Caco-2 (cell line): ENCODE results near the gene DCAF11. TPM values are rescaled to one million over a fixed set of nuclear protein-coding genes. Genes with fewer than 3 reads are reported as not detected.
A peak's percentile ranks its signal among the peaks of the same experiment; 100 is the strongest.

ENCODE experiments used
- BruUV-seq: library from RNA; stranded (reverse); fragments of 400-500 nt; replicated peaks from 2 replicates; lab custom pipeline; 2021; lab: Mats Ljungman, UMichigan
- CTCF ChIA-PET: fragments of 300-600 bp; sonication (Branson Sonifier 250); formaldehyde crosslinking; loops from one replicate; lab custom pipeline; 2022; ENCODE audit warnings: antibody characterized with exemption; lab: Charles Lee
- POLR2A ChIA-PET: fragments of 300-600 bp; sonication (Branson Sonifier 250); formaldehyde crosslinking; loops from one replicate; lab custom pipeline; 2022; ENCODE audit warnings: antibody characterized with exemption; lab: Charles Lee
- DNase-seq, 2 experiments: peaks; one replicate each; pipeline versions ENCODE4 v3.0.0 to v3.0.0-alpha.2; 2020 to 2022
- H3K27me3 ChIP-seq: replicated peaks from 2 replicates; pipeline ENCODE4 v1.6.0; 2011; ENCODE audit warnings: low read length; ENCODE audit not compliant: control insufficient read depth, insufficient read depth
- H3K36me3 ChIP-seq: 2 replicates; pipeline ENCODE4 v1.5.1; 2011; ENCODE audit warnings: low read length; ENCODE audit not compliant: control insufficient read depth, insufficient read depth
- H3K4me1 ChIP-seq: fragments of 250-450 bp; sonication (Bioruptor Pico); 2 replicates; pipeline ENCODE4 v1.5.1; 2020; ENCODE audit warnings: mild to moderate bottlenecking
- H3K4me3 ChIP-seq: 2 replicates; pipeline ENCODE4 v1.5.1; 2011; ENCODE audit warnings: low read depth, mild to moderate bottlenecking, control low read depth, low read length
- H3K9me3 ChIP-seq: fragments of 250-450 bp; sonication (Bioruptor Pico); 2 replicates; pipeline ENCODE4 v1.5.1; 2020; ENCODE audit warnings: mild to moderate bottlenecking, moderate library complexity
- H3K27ac Mint-ChIP-seq: one replicate; pipeline ENCODE4 v1.8.0; 2022; ENCODE audit warnings: mixed read lengths; ENCODE audit not compliant: unreplicated experiment
- H3K27me3 Mint-ChIP-seq: one replicate; pipeline ENCODE4 v1.8.0; 2022; ENCODE audit warnings: mixed read lengths; ENCODE audit not compliant: insufficient read depth, unreplicated experiment
- H3K36me3 Mint-ChIP-seq: one replicate; pipeline ENCODE4 v1.8.0; 2022; ENCODE audit warnings: mild to moderate bottlenecking, mixed read lengths; ENCODE audit not compliant: insufficient read depth, unreplicated experiment
- H3K4me1 Mint-ChIP-seq: one replicate; pipeline ENCODE4 v1.8.0; 2022; ENCODE audit warnings: low read depth, mixed read lengths; ENCODE audit not compliant: unreplicated experiment
- H3K4me3 Mint-ChIP-seq: one replicate; pipeline ENCODE4 v1.8.0; 2022; ENCODE audit warnings: mild to moderate bottlenecking, moderate library complexity, mixed read lengths; ENCODE audit not compliant: unreplicated experiment
- H3K9me3 Mint-ChIP-seq: one replicate; pipeline ENCODE4 v1.8.0; 2022; ENCODE audit warnings: mixed read lengths; ENCODE audit not compliant: unreplicated experiment
- intact Hi-C: fragments of 100-400 bp; cut with micrococcal nuclease; formaldehyde crosslinking; loops from one replicate; pipeline ENCODE4 v1.10.0; 2022; ENCODE audit not compliant: unreplicated experiment
- total RNA-seq: library from RNA; stranded (reverse); gene quantifications from 2 replicates; pipeline ENCODE4 v1.2.3, GENCODE V29; 2022
- TF ChIP-seq, protein P1 (sequence below), 2 experiments: fragments of 200-600 bp in 1 of 2; IDR thresholded peaks; 1 replicate in 1 of 2; 2 replicates in 1 of 2; pipeline versions ENCODE4 v1.5.1 to v1.8.0; 2011 to 2022; ENCODE audit warnings: antibody characterized with exemption in 1 of 2, control low read depth in 1 of 2, inconsistent platforms in 1 of 2, low read depth in 1 of 2, low read length in 1 of 2, mild to moderate bottlenecking in 1 of 2, moderate library complexity in 1 of 2; ENCODE audit not compliant: insufficient read depth in 1 of 2, severe bottlenecking in 1 of 2, unreplicated experiment in 1 of 2

DCAF11 gene
- total RNA-seq, 1 experiment from 2014 or later, result 65.9 TPM

DNA sequence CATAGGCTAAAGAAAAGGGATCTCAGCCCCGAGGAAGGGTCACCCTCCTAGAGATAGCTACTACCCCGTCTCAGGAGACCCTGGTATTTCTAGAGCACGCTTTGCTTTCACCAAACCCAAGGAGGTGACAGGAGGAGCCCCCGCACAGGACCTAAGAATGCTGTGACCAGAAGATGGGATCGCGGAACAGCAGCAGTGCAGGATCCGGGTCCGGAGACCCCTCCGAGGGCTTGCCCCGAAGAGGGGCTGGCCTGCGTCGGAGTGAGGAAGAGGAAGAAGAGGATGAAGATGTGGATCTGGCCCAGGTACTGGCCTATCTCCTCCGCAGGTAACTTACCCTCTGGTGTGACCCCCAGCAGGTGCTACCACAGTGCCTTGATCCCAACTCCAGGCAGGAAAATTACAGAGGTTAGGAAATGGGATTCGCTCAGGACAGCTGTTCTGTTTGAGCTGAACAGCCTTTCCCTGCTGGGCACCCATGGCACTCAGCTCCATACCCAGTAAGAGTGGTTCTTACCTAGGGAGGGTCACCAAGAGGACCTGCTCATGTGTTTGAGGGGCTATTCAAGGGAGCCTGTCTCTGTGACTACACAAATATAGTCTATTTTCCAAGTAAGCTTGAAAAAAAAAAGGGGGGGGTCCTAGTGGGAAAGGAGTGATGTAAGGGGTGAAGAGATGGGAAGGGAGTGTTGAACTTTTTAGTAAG is 998 bp downstream of the DCAF11 start:
- TSS peak; percentile 68 for BruUV-seq

DNA sequence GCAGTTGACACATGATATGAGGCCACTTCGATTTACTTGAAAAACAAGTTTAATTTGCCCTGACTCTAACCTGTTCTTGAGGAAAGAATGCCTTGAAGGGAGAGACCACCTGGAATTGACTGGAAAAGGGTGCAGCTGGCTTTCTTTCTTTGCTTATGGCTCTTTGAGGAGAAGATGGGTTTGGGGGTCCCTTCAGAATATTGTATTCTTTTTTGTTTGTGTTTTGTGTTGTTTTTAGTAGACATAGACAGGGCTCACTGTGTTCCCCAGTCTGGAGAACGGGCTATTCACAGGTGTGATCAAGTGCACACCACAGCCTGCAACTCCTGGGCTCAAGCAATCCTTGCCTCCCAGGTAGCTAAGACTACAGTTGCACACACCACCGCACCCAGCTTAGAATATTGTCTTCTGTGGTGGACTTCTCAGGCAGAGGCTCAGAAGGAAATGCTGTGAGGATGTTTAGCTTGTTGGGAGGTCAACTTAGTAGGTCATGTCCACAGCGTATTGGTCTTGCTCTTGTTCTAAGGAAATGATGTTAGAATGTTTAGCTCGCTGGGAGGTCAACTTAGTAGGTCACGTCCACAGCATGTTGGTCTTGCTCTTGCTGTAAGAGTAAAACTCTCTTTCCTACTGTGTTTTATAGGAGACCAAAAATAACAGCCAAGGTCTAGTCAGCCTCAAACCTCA is 1.7 kb downstream of the DCAF11 start:
- H3K36me3 ChIP-seq, result peaks cover 6% of the 10 kb centered on the region
- Mint-ChIP-seq H3K4me1 (peaks cover 13% of the 10 kb centered on the region), H3K4me3 (peak overlapping the region; percentile 100), H3K27ac (no peak overlapping the region), H3K36me3 (peaks cover 40% of the 10 kb centered on the region), H3K27me3 (no peaks in the 10 kb centered on the region), H3K9me3 (no peaks in the 10 kb centered on the region)
- BruUV-seq, result no TSS peak
- H3K27me3 ChIP-seq, result no peaks in the 10 kb centered on the region
- POLR2A ChIA-PET, result interaction anchor here (3.1 to 3.3 kb wide), 2 partner anchors 20 to 30 kb away, joined by 46 to 57 read pairs; partner anchors contain the start of genes PSME1, PSME2 and RNF31
- H3K4me3 ChIP-seq, result peak overlapping the region; percentile 74
- intact Hi-C loops, result no loop called here
- DNase-seq, result no peak
- CTCF ChIA-PET, result interaction anchor here (3.1 to 3.3 kb wide), 2 partner anchors 23 to 45 kb away, joined by 17 to 26 read pairs; partner anchors contain the start of genes IRF9 and PCK2
- TF ChIP-seq, protein P1, sequence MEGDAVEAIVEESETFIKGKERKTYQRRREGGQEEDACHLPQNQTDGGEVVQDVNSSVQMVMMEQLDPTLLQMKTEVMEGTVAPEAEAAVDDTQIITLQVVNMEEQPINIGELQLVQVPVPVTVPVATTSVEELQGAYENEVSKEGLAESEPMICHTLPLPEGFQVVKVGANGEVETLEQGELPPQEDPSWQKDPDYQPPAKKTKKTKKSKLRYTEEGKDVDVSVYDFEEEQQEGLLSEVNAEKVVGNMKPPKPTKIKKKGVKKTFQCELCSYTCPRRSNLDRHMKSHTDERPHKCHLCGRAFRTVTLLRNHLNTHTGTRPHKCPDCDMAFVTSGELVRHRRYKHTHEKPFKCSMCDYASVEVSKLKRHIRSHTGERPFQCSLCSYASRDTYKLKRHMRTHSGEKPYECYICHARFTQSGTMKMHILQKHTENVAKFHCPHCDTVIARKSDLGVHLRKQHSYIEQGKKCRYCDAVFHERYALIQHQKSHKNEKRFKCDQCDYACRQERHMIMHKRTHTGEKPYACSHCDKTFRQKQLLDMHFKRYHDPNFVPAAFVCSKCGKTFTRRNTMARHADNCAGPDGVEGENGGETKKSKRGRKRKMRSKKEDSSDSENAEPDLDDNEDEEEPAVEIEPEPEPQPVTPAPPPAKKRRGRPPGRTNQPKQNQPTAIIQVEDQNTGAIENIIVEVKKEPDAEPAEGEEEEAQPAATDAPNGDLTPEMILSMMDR (IDR thresholded peaks at IDR 0.05; ENCODE audit: insufficient read depth in 1 of 2, low read depth in 1 of 2, low read length in 1 of 2, severe bottlenecking in 1 of 2, unreplicated experiment in 1 of 2), result no peak
- H3K4me1 ChIP-seq, result no peaks in the 10 kb centered on the region
- no peaks in the 10 kb centered on the region for H3K9me3 ChIP-seq

More for the DNA sequence above, 998 bp downstream of the DCAF11 start:
- Mint-ChIP-seq H3K4me1 (peaks cover 13% of the 10 kb centered on the region), H3K27me3 (no peaks in the 10 kb centered on the region), H3K36me3 (peaks cover 36% of the 10 kb centered on the region), H3K27ac (peak overlapping the region; percentile 98), H3K4me3 (peak overlapping the region; percentile 100), H3K9me3 (no peaks in the 10 kb centered on the region)
- POLR2A ChIA-PET, result interaction anchor here (0.6 to 3.3 kb wide), 15 partner anchors 10 to 794 kb away, joined by 3 to 72 read pairs (median 5); partner anchors contain the start of genes CARMIL3, EMC9, IPO4 and IRF9
- Histone ChIP-seq H3K4me1 (no peaks in the 10 kb centered on the region), H3K4me3 (peak overlapping the region; percentile 74), H3K9me3 (no peaks in the 10 kb centered on the region), H3K27me3 (no peaks in the 10 kb centered on the region), H3K36me3 (peaks cover 4% of the 10 kb centered on the region)
- no peak for DNase-seq
- intact Hi-C loops, result loop anchor here (1.0 to 2.0 kb wide), 3 partner anchors 21 to 73 kb away; partner anchors contain the start of genes IPO4, PSME1 and PSME2
- CTCF ChIA-PET, result interaction anchor here (1.1 to 3.3 kb wide), 12 partner anchors 10 to 1047 kb away, joined by 3 to 26 read pairs (median 7); partner anchors contain the start of genes EMC9, IRF9, PCK2 and PSME1
- TF ChIP-seq, protein P1 (IDR thresholded peaks at IDR 0.05; ENCODE audit: insufficient read depth in 1 of 2, low read depth in 1 of 2, low read length in 1 of 2, severe bottlenecking in 1 of 2, unreplicated experiment in 1 of 2), result no peak

DNA sequence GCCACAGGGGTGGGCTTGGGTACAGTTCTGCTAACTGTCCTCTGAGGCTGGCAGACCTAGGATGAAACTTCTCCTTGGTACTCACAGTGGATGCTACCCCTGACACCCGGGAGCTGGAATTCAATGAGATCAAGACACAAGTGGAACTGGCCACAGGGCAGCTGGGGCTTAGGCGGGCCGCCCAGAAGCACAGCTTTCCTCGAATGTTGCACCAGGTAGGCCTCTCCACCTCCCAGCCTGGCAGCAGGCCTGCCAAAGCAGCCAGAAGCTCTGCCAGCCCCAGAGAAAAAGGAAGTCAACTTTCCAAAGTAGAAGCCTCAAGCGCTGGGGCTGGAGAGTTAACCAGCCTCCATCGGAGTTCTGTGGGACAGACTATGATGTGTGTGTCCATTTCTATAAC is 2.6 kb downstream of the DCAF11 start:
- Histone ChIP-seq H3K27me3 (no peaks in the 10 kb centered on the region), H3K9me3 (no peaks in the 10 kb centered on the region), H3K4me3 (no peak overlapping the region), H3K36me3 (peaks cover 6% of the 10 kb centered on the region), H3K4me1 (no peaks in the 10 kb centered on the region)
- Mint-ChIP-seq H3K27me3 (no peaks in the 10 kb centered on the region), H3K27ac (no peak overlapping the region), H3K4me1 (peaks cover 13% of the 10 kb centered on the region), H3K36me3 (peaks cover 40% of the 10 kb centered on the region), H3K4me3 (no peak overlapping the region), H3K9me3 (no peaks in the 10 kb centered on the region)
- TF ChIP-seq, protein P1 (IDR thresholded peaks at IDR 0.05; ENCODE audit: insufficient read depth in 1 of 2, low read depth in 1 of 2, low read length in 1 of 2, severe bottlenecking in 1 of 2, unreplicated experiment in 1 of 2), result no peak
- intact Hi-C loops, result no loop called here
- POLR2A ChIA-PET, result interaction anchor here (0.9 kb wide), 1 partner anchor 23 kb away, joined by 3 read pairs; the partner anchor contains the start of gene PCK2
- DNase-seq, result no peak
- CTCF ChIA-PET, result no interaction called here
- BruUV-seq, result no TSS peak
